Keratinocyte (primary cell): ENCODE measurements around the gene DRICH1.

Source experiments
- EZH2 ChIP-seq: IDR thresholded peaks from one replicate; pipeline ENCODE4 v1.6.1; 2012; ENCODE audit warnings: inconsistent platforms, mild to moderate bottlenecking, low read length, moderate library complexity
- TF ChIP-seq, protein P1 (sequence below), 3 experiments: IDR thresholded peaks in 1 of 3; conservative IDR thresholded peaks in 1 of 3; optimal IDR thresholded peaks in 1 of 3; 2 replicates in 2 of 3; 3 replicates in 1 of 3; pipeline versions ENCODE3 to v1.5.1; 2011; ENCODE audit warnings: low read length in 3 of 3, mild to moderate bottlenecking in 3 of 3, moderate library complexity in 2 of 3, control low read depth in 1 of 3, inconsistent platforms in 1 of 3; ENCODE audit not compliant: insufficient read depth in 2 of 3; ENCODE audit errors: extremely low read depth in 1 of 3

DNA sequence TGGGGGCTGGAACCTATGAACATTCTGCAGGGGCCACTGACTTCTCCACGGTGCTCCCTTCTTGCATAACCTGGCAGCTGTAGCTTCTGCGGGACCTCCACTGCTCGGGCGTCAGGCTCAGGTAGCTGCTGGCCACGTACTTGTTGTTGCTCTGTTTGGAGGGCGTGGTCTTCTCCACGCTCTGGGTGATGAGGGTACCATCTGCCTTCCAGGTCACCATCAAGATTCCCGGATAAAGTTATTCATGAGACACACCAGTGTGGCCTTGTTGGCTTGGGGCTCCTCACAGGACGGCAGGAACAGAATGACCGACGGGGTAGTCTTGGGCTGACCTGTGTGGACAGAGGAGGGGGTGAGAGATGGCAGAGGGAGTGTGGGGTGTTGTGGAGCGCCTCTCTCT, 6.5 kb upstream of the DRICH1 start:
- TF ChIP-seq, protein P1, sequence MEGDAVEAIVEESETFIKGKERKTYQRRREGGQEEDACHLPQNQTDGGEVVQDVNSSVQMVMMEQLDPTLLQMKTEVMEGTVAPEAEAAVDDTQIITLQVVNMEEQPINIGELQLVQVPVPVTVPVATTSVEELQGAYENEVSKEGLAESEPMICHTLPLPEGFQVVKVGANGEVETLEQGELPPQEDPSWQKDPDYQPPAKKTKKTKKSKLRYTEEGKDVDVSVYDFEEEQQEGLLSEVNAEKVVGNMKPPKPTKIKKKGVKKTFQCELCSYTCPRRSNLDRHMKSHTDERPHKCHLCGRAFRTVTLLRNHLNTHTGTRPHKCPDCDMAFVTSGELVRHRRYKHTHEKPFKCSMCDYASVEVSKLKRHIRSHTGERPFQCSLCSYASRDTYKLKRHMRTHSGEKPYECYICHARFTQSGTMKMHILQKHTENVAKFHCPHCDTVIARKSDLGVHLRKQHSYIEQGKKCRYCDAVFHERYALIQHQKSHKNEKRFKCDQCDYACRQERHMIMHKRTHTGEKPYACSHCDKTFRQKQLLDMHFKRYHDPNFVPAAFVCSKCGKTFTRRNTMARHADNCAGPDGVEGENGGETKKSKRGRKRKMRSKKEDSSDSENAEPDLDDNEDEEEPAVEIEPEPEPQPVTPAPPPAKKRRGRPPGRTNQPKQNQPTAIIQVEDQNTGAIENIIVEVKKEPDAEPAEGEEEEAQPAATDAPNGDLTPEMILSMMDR (optimal IDR thresholded peaks at IDR 0.05 in 1 of 3, IDR thresholded peaks at IDR 0.05 in 1 of 3, conservative IDR thresholded peaks at IDR 0.05 in 1 of 3; ENCODE audit: extremely low read depth in 1 of 3, insufficient read depth in 2 of 3, low read length in 3 of 3), result no peak
- no peak for TF ChIP-seq EZH2
